ENCODE data around the gene XXYLT1.
"Not testable (repeated sequence)": the region's sequence is repeated elsewhere in the genome, so short reads cannot be mapped to it uniquely, and the experiment has no call there.

The XXYLT1 gene

DNA sequence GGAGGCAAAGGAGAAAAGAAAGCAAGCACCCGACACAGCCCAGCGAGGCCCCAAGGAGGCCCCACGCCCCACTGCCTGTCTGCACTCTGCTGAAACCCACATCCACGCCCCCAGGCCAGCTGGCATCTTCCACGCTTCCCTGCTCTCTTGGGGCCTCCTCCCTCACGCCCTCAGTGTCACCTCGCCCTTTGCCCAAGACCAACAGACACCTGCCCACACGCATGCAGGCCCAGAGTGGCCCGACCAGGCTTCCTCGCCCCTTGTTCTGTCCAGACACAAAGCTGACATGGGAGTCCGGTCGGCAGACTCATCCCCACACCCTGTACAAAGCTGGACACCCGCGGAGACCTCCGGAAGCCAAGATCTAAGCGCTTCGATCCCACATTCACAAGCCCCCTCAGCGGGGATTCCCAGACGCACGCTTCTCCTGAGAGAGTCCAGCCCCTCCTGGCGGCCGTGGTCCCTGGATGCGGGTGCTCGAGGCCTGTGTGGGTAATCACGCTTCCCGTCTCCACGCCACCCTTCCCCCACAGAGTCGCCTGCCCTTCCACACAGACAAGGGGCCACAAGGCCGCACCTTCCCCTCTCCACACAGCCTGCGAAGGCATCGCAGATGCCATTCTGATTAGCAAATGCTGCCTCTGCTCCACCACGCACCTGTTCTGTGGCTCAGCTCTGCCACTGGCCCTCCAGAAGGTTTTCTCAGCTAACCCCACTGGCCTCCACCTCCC lies 176.6 kb downstream of the XXYLT1 start:
- peaks cover 0 to 2% (median 0%) of the 10 kb centered on the region in 5 donors for H3K36me3 ChIP-seq (ENCODE audit: control insufficient read depth in 5 of 5, insufficient read depth in 5 of 5, low read length in 5 of 5)
- H3K27ac ChIP-seq (ENCODE audit: low read depth, low read length) = no peak overlapping the region
- H3K9me3 ChIP-seq (ENCODE audit: control insufficient read depth in 5 of 5, low read length in 5 of 5) = no peaks in the 10 kb centered on the region

DNA sequence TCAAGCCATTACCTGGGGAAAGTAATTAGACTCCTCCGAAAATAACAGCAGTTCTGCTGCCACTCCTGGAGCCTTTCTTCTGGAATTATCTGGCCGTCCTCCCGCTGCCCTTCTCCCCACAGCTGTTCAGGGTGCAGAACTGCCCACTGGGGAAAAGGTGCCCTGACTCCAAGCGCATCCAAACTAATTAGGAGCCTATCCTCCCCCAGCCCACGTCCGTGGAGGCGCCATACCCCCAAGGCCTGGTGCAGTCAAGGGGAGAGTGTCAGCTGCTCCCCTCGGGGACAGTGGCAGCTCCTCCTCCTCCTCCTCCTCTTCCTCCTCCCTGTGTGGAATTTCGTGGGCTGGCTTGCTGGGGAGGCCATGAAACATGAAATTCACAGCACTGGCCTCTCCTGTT lies 177.2 kb downstream of the XXYLT1 start:
- H3K27ac ChIP-seq (ENCODE audit: low read depth, low read length) = no peak overlapping the region
- peaks cover 0 to 2% (median 0%) of the 10 kb centered on the region in 5 donors for H3K36me3 ChIP-seq (ENCODE audit: control insufficient read depth in 5 of 5, insufficient read depth in 5 of 5, low read length in 5 of 5)
- no peak overlapping the region for H3K9ac ChIP-seq (ENCODE audit: low read length in 5 of 5)
- H3K27me3 ChIP-seq (ENCODE audit: control insufficient read depth in 5 of 5, insufficient read depth in 4 of 5, low read length in 5 of 5) = no peaks in the 10 kb centered on the region
- peaks cover 0 to 6% (median 0%) of the 10 kb centered on the region in 5 donors for H3K4me1 ChIP-seq (ENCODE audit: control insufficient read depth in 5 of 5, insufficient read depth in 5 of 5, low read length in 5 of 5)
- H3K4me3 ChIP-seq (ENCODE audit: low read depth in 1 of 5, low read length in 5 of 5) = no peak overlapping the region
- H3K9me3 ChIP-seq (ENCODE audit: control insufficient read depth in 5 of 5, low read length in 5 of 5) = no peaks in the 10 kb centered on the region

More for the DNA sequence above, 176.6 kb downstream of the XXYLT1 start:
- no peak overlapping the region for H3K4me3 ChIP-seq (ENCODE audit: low read depth in 1 of 5, low read length in 5 of 5)
- peaks cover 0 to 6% (median 0%) of the 10 kb centered on the region in 5 donors for H3K4me1 ChIP-seq (ENCODE audit: control insufficient read depth in 5 of 5, insufficient read depth in 5 of 5, low read length in 5 of 5)
- no peaks in the 10 kb centered on the region for H3K27me3 ChIP-seq (ENCODE audit: control insufficient read depth in 5 of 5, insufficient read depth in 4 of 5, low read length in 5 of 5)
- no peak overlapping the region for H3K9ac ChIP-seq (ENCODE audit: low read length in 5 of 5)

DNA sequence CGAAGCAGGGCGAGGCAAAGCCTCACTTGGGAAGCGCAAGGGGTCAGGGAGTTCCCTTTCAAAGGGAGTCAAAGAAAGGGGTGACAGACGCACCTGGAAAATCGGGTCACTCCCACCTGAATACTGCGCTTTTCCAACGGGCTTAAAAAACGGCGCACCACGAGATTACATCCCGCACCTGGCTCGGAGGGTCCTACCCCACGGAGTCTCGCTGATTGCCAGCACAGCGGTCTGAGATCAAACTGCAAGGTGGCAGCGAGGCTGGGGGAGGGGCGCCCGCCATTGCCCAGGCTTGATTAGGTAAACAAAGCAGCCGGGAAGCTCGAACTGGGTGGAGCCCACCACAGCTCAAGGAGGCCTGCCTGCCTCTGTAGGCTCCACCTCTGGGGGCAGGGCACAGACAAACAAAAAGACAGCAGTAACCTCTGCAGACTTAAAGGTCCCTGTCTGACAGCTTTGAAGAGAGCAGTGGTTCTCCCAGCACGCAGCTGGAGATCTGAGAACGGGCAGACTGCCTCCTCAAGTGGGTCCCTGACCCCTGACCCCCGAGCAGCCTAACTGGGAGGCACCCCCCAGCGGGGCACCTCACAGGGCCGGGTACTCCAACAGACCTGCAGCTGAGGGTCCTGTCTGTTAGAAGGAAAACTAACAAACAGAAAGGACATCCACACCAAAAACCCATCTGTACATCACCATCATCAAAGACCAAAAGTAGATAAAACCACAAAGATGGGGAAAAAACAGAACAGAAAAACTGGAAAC lies 182.9 kb downstream of the XXYLT1 start:
- H3K9ac ChIP-seq (ENCODE audit: low read length in 5 of 5); H3K4me3 ChIP-seq (ENCODE audit: low read depth in 1 of 5, low read length in 5 of 5); H3K27ac ChIP-seq (ENCODE audit: low read depth, low read length): not testable (repeated sequence)

DNA sequence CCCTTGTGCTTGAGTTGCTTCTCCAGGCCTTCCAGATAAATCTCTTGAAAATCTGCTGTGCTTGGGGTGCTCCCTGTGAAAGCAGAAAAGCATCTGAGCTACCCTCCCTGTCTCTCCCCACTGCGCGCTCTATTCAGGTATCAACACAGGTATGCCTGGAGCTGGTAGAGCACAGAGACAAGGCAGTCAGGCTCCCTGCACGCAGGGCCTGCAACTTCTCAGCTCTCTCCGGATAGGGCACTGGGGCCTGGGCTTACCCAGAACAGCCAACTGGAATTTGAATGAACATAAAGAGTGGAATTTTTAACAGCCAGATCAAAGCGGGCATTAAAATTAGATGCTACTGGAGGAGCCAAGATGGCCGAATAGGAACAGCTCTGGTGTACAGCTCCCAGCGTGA lies 183.6 kb downstream of the XXYLT1 start:
- Histone ChIP-seq H3K27ac (ENCODE audit: low read depth, low read length) (no peak overlapping the region), H3K4me3 (ENCODE audit: low read depth in 1 of 5, low read length in 5 of 5) (no peak overlapping the region), H3K9ac (ENCODE audit: low read length in 5 of 5) (no peak overlapping the region), H3K9me3 (ENCODE audit: control insufficient read depth in 5 of 5, low read length in 5 of 5) (no peaks in the 10 kb centered on the region), H3K4me1 (ENCODE audit: control insufficient read depth in 5 of 5, insufficient read depth in 5 of 5, low read length in 5 of 5) (peaks cover 0 to 21% (median 17%) of the 10 kb centered on the region in 5 donors), H3K36me3 (ENCODE audit: control insufficient read depth in 5 of 5, insufficient read depth in 5 of 5, low read length in 5 of 5) (no peaks in the 10 kb centered on the region), H3K27me3 (ENCODE audit: control insufficient read depth in 5 of 5, insufficient read depth in 4 of 5, low read length in 5 of 5) (no peaks in the 10 kb centered on the region)

More for the DNA sequence above, 182.9 kb downstream of the XXYLT1 start:
- H3K27me3 ChIP-seq (ENCODE audit: control insufficient read depth in 5 of 5, insufficient read depth in 4 of 5, low read length in 5 of 5); H3K9me3 ChIP-seq (ENCODE audit: control insufficient read depth in 5 of 5, low read length in 5 of 5); H3K36me3 ChIP-seq (ENCODE audit: control insufficient read depth in 5 of 5, insufficient read depth in 5 of 5, low read length in 5 of 5): not testable (repeated sequence)
- H3K4me1 ChIP-seq (ENCODE audit: control insufficient read depth in 5 of 5, insufficient read depth in 5 of 5, low read length in 5 of 5) = peaks cover 0 to 17% (median 13%) of the 10 kb centered on the region in 5 donors

DNA sequence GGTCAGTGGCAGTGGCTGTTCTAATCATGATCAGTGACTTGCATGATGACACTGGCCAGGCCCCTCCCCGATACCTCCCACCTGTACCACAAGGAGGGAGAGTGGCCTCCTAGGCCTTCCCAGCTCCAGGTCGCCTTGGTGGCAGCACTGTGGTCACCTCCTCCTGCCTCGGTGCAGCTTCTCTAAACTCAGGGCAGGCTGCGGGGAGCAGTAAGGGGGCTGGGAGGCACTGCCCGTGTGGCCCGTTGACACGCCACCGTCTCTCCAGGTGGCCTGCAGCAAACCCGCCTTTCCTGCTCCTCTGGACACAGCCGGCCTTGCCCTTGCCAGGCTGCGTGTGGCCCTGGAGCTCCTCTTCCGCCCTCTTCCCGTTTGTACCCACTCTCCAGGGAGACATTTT lies 184.1 kb downstream of the XXYLT1 start:
- H3K4me3 ChIP-seq (ENCODE audit: low read depth in 1 of 5, low read length in 5 of 5) = no peak overlapping the region
- no peak overlapping the region for H3K27ac ChIP-seq (ENCODE audit: low read depth, low read length)
- no peaks in the 10 kb centered on the region for H3K9me3 ChIP-seq (ENCODE audit: control insufficient read depth in 5 of 5, low read length in 5 of 5)
- peaks cover 0 to 25% (median 21%) of the 10 kb centered on the region in 5 donors for H3K4me1 ChIP-seq (ENCODE audit: control insufficient read depth in 5 of 5, insufficient read depth in 5 of 5, low read length in 5 of 5)
- H3K27me3 ChIP-seq (ENCODE audit: control insufficient read depth in 5 of 5, insufficient read depth in 4 of 5, low read length in 5 of 5) = no peaks in the 10 kb centered on the region
- no peak overlapping the region for H3K9ac ChIP-seq (ENCODE audit: low read length in 5 of 5)
- no peaks in the 10 kb centered on the region for H3K36me3 ChIP-seq (ENCODE audit: control insufficient read depth in 5 of 5, insufficient read depth in 5 of 5, low read length in 5 of 5)

DNA sequence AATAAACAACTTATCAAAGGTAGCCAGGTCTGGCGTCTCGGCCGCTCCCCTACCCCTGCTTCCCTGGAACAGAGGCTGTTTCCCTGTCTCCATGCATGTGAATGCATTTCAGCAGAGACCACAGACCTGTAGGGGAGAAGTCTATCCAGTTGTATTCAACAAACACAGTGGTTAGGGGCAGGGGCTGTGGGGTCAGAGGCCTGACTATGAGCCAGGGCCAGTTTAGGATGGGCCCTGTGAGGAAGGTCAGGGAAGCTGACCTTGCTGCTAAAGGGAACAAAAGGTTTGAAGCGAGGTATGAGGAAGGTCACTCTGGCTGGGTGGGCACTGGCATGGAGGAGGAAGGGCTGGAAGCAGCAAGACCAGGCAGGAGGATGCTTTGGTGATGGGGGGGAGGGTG lies 184.6 kb downstream of the XXYLT1 start:
- Histone ChIP-seq H3K9ac (ENCODE audit: low read length in 5 of 5) (no peak overlapping the region), H3K4me3 (ENCODE audit: low read depth in 1 of 5, low read length in 5 of 5) (no peak overlapping the region), H3K27ac (ENCODE audit: low read depth, low read length) (no peak overlapping the region), H3K9me3 (ENCODE audit: control insufficient read depth in 5 of 5, low read length in 5 of 5) (no peaks in the 10 kb centered on the region), H3K27me3 (ENCODE audit: control insufficient read depth in 5 of 5, insufficient read depth in 4 of 5, low read length in 5 of 5) (no peaks in the 10 kb centered on the region), H3K36me3 (ENCODE audit: control insufficient read depth in 5 of 5, insufficient read depth in 5 of 5, low read length in 5 of 5) (no peaks in the 10 kb centered on the region), H3K4me1 (ENCODE audit: control insufficient read depth in 5 of 5, insufficient read depth in 5 of 5, low read length in 5 of 5) (peaks cover 0 to 31% (median 24%) of the 10 kb centered on the region in 5 donors)

DNA sequence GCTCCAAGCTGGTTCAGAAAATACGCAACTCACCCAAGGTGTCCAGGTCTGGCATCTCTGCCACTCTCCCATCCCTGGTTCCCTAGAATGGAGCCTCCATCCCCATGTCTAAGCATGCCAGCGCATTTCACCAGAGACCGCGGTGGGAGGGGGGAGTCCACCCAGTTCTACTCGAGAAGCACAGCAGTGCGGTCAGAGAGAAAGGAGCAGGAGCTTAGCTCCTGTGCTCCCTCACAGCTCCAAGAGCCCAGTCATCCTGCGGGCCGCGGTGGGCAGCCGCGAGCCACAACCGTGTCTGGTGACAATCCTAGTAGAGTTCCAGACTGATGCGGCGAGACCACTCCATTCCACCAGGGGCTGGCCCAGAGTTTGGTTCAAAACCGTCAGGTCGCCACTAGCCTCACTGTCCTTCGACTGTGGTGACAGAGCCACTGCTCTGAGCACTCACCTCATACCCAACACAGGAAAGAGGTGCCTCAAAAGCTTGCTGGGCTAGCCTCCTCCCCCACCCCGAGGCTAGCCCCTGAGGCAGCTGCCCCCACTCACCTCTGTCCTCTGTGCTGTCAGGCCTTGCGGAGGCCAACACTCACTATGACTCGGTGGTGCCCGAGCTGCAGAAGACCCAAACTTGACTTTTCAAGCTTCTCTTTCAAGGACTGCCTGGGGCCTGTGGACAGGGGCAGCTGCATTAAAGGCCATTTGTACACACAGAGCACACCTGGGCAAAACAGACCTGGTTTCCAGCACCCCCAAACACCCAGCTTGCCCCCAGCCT lies 185.4 kb downstream of the XXYLT1 start:
- Histone ChIP-seq H3K27ac (ENCODE audit: low read depth, low read length) (no peak overlapping the region), H3K27me3 (ENCODE audit: control insufficient read depth in 5 of 5, insufficient read depth in 4 of 5, low read length in 5 of 5) (no peaks in the 10 kb centered on the region), H3K4me3 (ENCODE audit: low read depth in 1 of 5, low read length in 5 of 5) (no peak overlapping the region), H3K4me1 (ENCODE audit: control insufficient read depth in 5 of 5, insufficient read depth in 5 of 5, low read length in 5 of 5) (peaks cover 2 to 39% (median 30%) of the 10 kb centered on the region in 5 donors), H3K9ac (ENCODE audit: low read length in 5 of 5) (no peak overlapping the region), H3K9me3 (ENCODE audit: control insufficient read depth in 5 of 5, low read length in 5 of 5) (no peaks in the 10 kb centered on the region), H3K36me3 (ENCODE audit: control insufficient read depth in 5 of 5, insufficient read depth in 5 of 5, low read length in 5 of 5) (no peaks in the 10 kb centered on the region)

DNA sequence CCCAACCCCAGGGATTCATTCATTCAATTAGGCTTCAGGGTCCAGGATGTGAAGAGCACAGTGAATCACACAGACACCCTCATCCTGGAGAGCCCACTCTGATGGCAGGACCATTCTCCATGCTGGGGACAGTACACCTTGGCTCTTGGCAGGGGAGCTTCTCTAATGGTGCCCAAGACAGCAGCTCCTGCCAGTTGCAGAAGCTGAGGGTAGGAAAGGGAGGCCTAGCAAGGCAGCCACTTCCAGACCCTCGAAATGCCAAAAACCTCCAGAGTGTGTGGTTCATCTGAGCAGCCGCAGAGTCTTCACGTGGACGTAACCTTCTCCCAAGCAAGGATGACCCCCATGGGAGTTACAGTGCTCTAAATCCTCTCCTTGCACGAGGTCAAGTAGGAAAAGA lies 186.2 kb downstream of the XXYLT1 start:
- no peaks in the 10 kb centered on the region for H3K9me3 ChIP-seq (ENCODE audit: control insufficient read depth in 5 of 5, low read length in 5 of 5)
- no peak overlapping the region for H3K9ac ChIP-seq (ENCODE audit: low read length in 5 of 5)
- H3K27ac ChIP-seq (ENCODE audit: low read depth, low read length) = no peak overlapping the region
- peaks cover 3 to 47% (median 31%) of the 10 kb centered on the region in 5 donors for H3K4me1 ChIP-seq (ENCODE audit: control insufficient read depth in 5 of 5, insufficient read depth in 5 of 5, low read length in 5 of 5)
- no peaks in the 10 kb centered on the region for H3K36me3 ChIP-seq (ENCODE audit: control insufficient read depth in 5 of 5, insufficient read depth in 5 of 5, low read length in 5 of 5)
- H3K27me3 ChIP-seq (ENCODE audit: control insufficient read depth in 5 of 5, insufficient read depth in 4 of 5, low read length in 5 of 5) = no peaks in the 10 kb centered on the region
- no peak overlapping the region for H3K4me3 ChIP-seq (ENCODE audit: low read depth in 1 of 5, low read length in 5 of 5)

DNA sequence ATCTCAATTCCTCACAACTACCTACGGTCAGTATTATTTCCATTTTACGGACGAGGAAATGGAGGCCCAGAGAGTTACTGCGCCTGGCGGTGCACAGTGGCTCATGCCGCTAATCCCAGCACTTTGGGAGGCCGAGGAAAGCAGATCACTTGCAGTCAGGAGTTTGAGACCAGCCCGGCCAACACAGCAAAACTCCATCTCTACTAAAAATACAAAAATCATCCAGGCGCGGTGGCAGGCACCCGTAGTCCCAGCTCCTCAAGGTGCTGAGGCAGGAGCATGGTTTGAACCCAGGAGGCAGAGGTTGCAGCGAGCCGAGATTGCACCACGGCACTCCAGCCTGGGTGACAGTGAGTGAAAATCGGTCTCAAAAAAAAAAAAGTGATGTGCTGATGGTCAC lies 187.3 kb downstream of the XXYLT1 start:
- no peaks in the 10 kb centered on the region for H3K9me3 ChIP-seq (ENCODE audit: control insufficient read depth in 5 of 5, low read length in 5 of 5)
- H3K27me3 ChIP-seq (ENCODE audit: control insufficient read depth in 5 of 5, insufficient read depth in 4 of 5, low read length in 5 of 5) = no peaks in the 10 kb centered on the region
- H3K4me3 ChIP-seq (ENCODE audit: low read depth in 1 of 5, low read length in 5 of 5) = no peak overlapping the region
- no peaks in the 10 kb centered on the region for H3K36me3 ChIP-seq (ENCODE audit: control insufficient read depth in 5 of 5, insufficient read depth in 5 of 5, low read length in 5 of 5)
- peaks cover 3 to 57% (median 31%) of the 10 kb centered on the region in 5 donors for H3K4me1 ChIP-seq (ENCODE audit: control insufficient read depth in 5 of 5, insufficient read depth in 5 of 5, low read length in 5 of 5)
- H3K9ac ChIP-seq (ENCODE audit: low read length in 5 of 5) = no peak overlapping the region
- no peak overlapping the region for H3K27ac ChIP-seq (ENCODE audit: low read depth, low read length)

DNA sequence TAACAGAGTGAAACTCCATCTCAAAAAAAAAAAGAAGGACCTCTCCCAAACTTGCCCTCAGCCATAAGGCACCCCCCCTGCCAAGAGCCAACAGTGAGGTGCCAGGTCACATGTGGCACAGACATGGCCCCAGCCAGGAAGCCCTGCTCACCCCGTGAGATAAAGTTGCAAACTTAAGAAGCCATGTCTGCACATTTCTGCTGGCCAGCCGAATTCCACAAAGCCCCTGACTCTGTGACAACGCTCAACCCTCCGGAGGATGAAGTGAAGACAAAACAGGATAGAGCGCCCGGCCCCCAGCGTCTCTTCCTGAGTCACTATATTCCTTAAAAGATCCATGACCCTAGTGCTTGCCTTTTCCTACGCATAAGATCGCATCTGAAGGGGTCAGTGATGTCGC lies 188.1 kb downstream of the XXYLT1 start:
- no peak overlapping the region for H3K4me3 ChIP-seq (ENCODE audit: low read depth in 1 of 5, low read length in 5 of 5)
- peaks cover 3 to 57% (median 31%) of the 10 kb centered on the region in 5 donors for H3K4me1 ChIP-seq (ENCODE audit: control insufficient read depth in 5 of 5, insufficient read depth in 5 of 5, low read length in 5 of 5)
- no peaks in the 10 kb centered on the region for H3K27me3 ChIP-seq (ENCODE audit: control insufficient read depth in 5 of 5, insufficient read depth in 4 of 5, low read length in 5 of 5)
- no peak overlapping the region for H3K27ac ChIP-seq (ENCODE audit: low read depth, low read length)
- H3K9me3 ChIP-seq (ENCODE audit: control insufficient read depth in 5 of 5, low read length in 5 of 5) = no peaks in the 10 kb centered on the region
- no peaks in the 10 kb centered on the region for H3K36me3 ChIP-seq (ENCODE audit: control insufficient read depth in 5 of 5, insufficient read depth in 5 of 5, low read length in 5 of 5)
- no peak overlapping the region for H3K9ac ChIP-seq (ENCODE audit: low read length in 5 of 5)
